OCI-LY7 (cell line): ENCODE data around the gene F8. TPM values are rescaled to one million over a fixed set of nuclear protein-coding genes. Genes with fewer than 3 reads are reported as not detected.
"Not testable (repeated sequence)": the region's sequence is repeated elsewhere in the genome, so short reads cannot be mapped to it uniquely, and the experiment has no call there.

Experiments used
- BruUV-seq: library from RNA; stranded (reverse); fragments of 400-500 nt; replicated peaks from 2 replicates; lab custom pipeline; 2021; lab: Mats Ljungman, UMichigan
- CTCF ChIA-PET: fragments of 300-600 bp; sonication (Branson Sonifier 250); formaldehyde crosslinking; loops from one replicate; lab custom pipeline; 2022; ENCODE audit warnings: antibody characterized with exemption; ENCODE audit not compliant: unreplicated experiment; lab: Charles Lee
- POLR2A ChIA-PET: fragments of 300-600 bp; sonication (Branson Sonifier 250); formaldehyde crosslinking; loops from one replicate; lab custom pipeline; 2022; ENCODE audit warnings: antibody characterized with exemption; lab: Charles Lee
- DNase-seq: peaks from one replicate; pipeline ENCODE4 v3.0.0-alpha.2; 2015; ENCODE audit warnings: low spot score
- H2AFZ ChIP-seq: fragments of 200-600 bp; sonication (generic), shearing (Covaris generic); 2 replicates; pipeline ENCODE4 v1.6.1; 2014; ENCODE audit warnings: mild to moderate bottlenecking, antibody characterized with exemption, low read length, moderate library complexity
- H3K27ac ChIP-seq: fragments of 200-600 bp; sonication (generic); 2 replicates; pipeline ENCODE4 v1.5.1; 2014; ENCODE audit warnings: mixed run types, low read depth, mild to moderate bottlenecking, moderate library complexity, low read length, inconsistent platforms; ENCODE audit not compliant: poor library complexity, severe bottlenecking
- H3K36me3 ChIP-seq: fragments of 200-600 bp; sonication (generic); 2 replicates; pipeline ENCODE4 v1.6.1; 2014; ENCODE audit warnings: mild to moderate bottlenecking, antibody characterized with exemption, low read length, moderate library complexity, mixed read lengths; ENCODE audit not compliant: insufficient read depth
- H3K4me1 ChIP-seq: fragments of 200-600 bp; sonication (generic); 2 replicates; pipeline ENCODE4 v1.5.1; 2014; ENCODE audit warnings: mild to moderate bottlenecking, low read length; ENCODE audit not compliant: insufficient read depth, poor library complexity, severe bottlenecking
- H3K4me2 ChIP-seq: fragments of 200-600 bp; sonication (generic); 2 replicates; pipeline ENCODE4 v1.6.1; 2014; ENCODE audit warnings: mild to moderate bottlenecking, low read length
- H3K4me3 ChIP-seq: fragments of 200-600 bp; sonication (generic); 2 replicates; pipeline ENCODE4 v1.5.1; 2014; ENCODE audit warnings: mild to moderate bottlenecking, low read depth, low read length; ENCODE audit not compliant: poor library complexity, severe bottlenecking
- H3K79me2 ChIP-seq: fragments of 200-600 bp; sonication (generic); 2 replicates; pipeline ENCODE4 v1.6.1; 2016; ENCODE audit warnings: low read depth, mild to moderate bottlenecking, low read length, moderate library complexity, mixed read lengths; ENCODE audit not compliant: insufficient read depth
- H3K9me2 ChIP-seq: fragments of 200-600 bp; sonication (generic); 2 replicates; pipeline ENCODE4 v1.6.1; 2016; ENCODE audit warnings: mild to moderate bottlenecking, low read length, mixed read lengths; ENCODE audit not compliant: insufficient read depth
- H3K9me3 ChIP-seq: fragments of 200-600 bp; sonication (generic); 2 replicates; pipeline ENCODE4 v1.6.1; 2014; ENCODE audit warnings: mild to moderate bottlenecking, mixed run types, low read length, mixed read lengths
- H4K20me1 ChIP-seq: fragments of 200-600 bp; sonication (generic); 2 replicates; pipeline ENCODE4 v1.6.1; 2014; ENCODE audit warnings: mild to moderate bottlenecking, antibody characterized with exemption, low read length, moderate library complexity, mixed read lengths; ENCODE audit not compliant: insufficient read depth
- CTCF ChIP-seq: fragments of 200-600 bp; sonication (generic); conservative IDR thresholded peaks from 2 replicates; pipeline ENCODE4 v1.5.1; 2014; ENCODE audit warnings: mild to moderate bottlenecking, antibody characterized with exemption, low read length, moderate library complexity, mixed read lengths
- EZH2phosphoT487 ChIP-seq: fragments of 200-600 bp; sonication (generic); IDR thresholded peaks from 2 replicates; pipeline ENCODE4 v1.6.1; 2018; ENCODE audit warnings: low read depth, borderline replicate concordance, mild to moderate bottlenecking, mixed run types, antibody characterized with exemption, low read length, moderate library complexity, mixed read lengths
- intact Hi-C: fragments of 100-400 bp; cut with micrococcal nuclease; formaldehyde crosslinking; loops from one replicate; pipeline ENCODE4 v1.10.0; 2022; ENCODE audit not compliant: unreplicated experiment
- total RNA-seq, 2 experiments: library from RNA; depleted of rRNA in 1 of 2; stranded (reverse); fragments of >200 nt in 1 of 2; shearing (Covaris generic) in 1 of 2; gene quantifications; 2 replicates each; pipeline ENCODE4 v1.2.3, GENCODE V29; 2014 to 2022

F8 gene
- total RNA-seq, 2 experiments from 2014 or later: 0.47 to 1.7 TPM

- no peaks in the 10 kb centered on the region for H3K4me1 ChIP-seq
- no peaks in the 10 kb centered on the region for H3K79me2 ChIP-seq
- DNase-seq: no peak
- no peak overlapping the region for H3K4me2 ChIP-seq
- no peaks in the 10 kb centered on the region for H3K9me3 ChIP-seq
- no TSS peak for BruUV-seq
- TF ChIP-seq CTCF: no peak
- no peak for TF ChIP-seq EZH2phosphoT487
- H3K36me3 ChIP-seq: no peaks in the 10 kb centered on the region
- H2AFZ ChIP-seq: no peak overlapping the region
- H4K20me1 ChIP-seq: no peaks in the 10 kb centered on the region
- ChIA-PET CTCF (no interaction called here), POLR2A (no interaction called here)
- H3K27ac ChIP-seq: no peak overlapping the region
- H3K4me3 ChIP-seq: no peak overlapping the region
- intact Hi-C loops: no loop called here
- no peaks in the 10 kb centered on the region for H3K9me2 ChIP-seq
These were observed 54.2 kb downstream of the F8 start for GRCh38 chrX:154968353-154968752.

GRCh38 chrX:154967603-154968002, 54.9 kb downstream of the F8 start:
- POLR2A ChIA-PET: no interaction called here
- no peak for DNase-seq
- Histone ChIP-seq H3K4me3 (no peak overlapping the region), H3K9me3 (no peaks in the 10 kb centered on the region), H3K9me2 (no peaks in the 10 kb centered on the region), H3K79me2 (no peaks in the 10 kb centered on the region), H3K4me2 (no peak overlapping the region), H2AFZ (no peak overlapping the region), H3K27ac (no peak overlapping the region), H4K20me1 (no peaks in the 10 kb centered on the region), H3K4me1 (no peaks in the 10 kb centered on the region), H3K36me3 (no peaks in the 10 kb centered on the region)
- no peak for TF ChIP-seq EZH2phosphoT487
- no peak for TF ChIP-seq CTCF
- intact Hi-C loops: no loop called here
- CTCF ChIA-PET: no interaction called here
- no TSS peak for BruUV-seq

GRCh38 chrX:154961947-154962346, 60.6 kb downstream of the F8 start:
- BruUV-seq: no TSS peak
- TF ChIP-seq EZH2phosphoT487: no peak
- TF ChIP-seq CTCF: no peak
- H3K4me3 ChIP-seq: no peak overlapping the region
- intact Hi-C loops: no loop called here
- POLR2A ChIA-PET: interaction anchor here (0.7 kb wide), 1 partner anchor 190 kb away, joined by 3 read pairs; no protein-coding TSS in a partner anchor
- CTCF ChIA-PET: no interaction called here
- DNase-seq: no peak
- H2AFZ ChIP-seq: no peak overlapping the region
- H3K4me1 ChIP-seq: no peaks in the 10 kb centered on the region
- H3K4me2 ChIP-seq: no peak overlapping the region
- H3K79me2 ChIP-seq: no peaks in the 10 kb centered on the region
- no peak overlapping the region for H3K27ac ChIP-seq
- no peaks in the 10 kb centered on the region for H3K9me2 ChIP-seq
- H3K9me3 ChIP-seq: no peaks in the 10 kb centered on the region
- no peaks in the 10 kb centered on the region for H4K20me1 ChIP-seq
- no peaks in the 10 kb centered on the region for H3K36me3 ChIP-seq

- H4K20me1 ChIP-seq, H3K9me2 ChIP-seq, POLR2A ChIA-PET, BruUV-seq, H3K4me3 ChIP-seq, H3K4me2 ChIP-seq, intact Hi-C loops, H3K79me2 ChIP-seq, DNase-seq, CTCF ChIA-PET, H2AFZ ChIP-seq, H3K27ac ChIP-seq, H3K4me1 ChIP-seq, H3K9me3 ChIP-seq, H3K36me3 ChIP-seq: not testable (repeated sequence)
These were observed 66.7 kb downstream of the F8 start for GRCh38 chrX:154955799-154956198.

- intact Hi-C loops: not testable (repeated sequence)
These were observed 83.3 kb downstream of the F8 start for GRCh38 chrX:154939265-154939664.

More at GRCh38 chrX:154939265-154939664, 83.3 kb downstream of the F8 start:
- H3K4me3 ChIP-seq, H3K36me3 ChIP-seq, H3K9me3 ChIP-seq, H3K79me2 ChIP-seq, H3K4me2 ChIP-seq, H3K27ac ChIP-seq, H4K20me1 ChIP-seq, BruUV-seq, H2AFZ ChIP-seq, H3K4me1 ChIP-seq, CTCF ChIA-PET, H3K9me2 ChIP-seq, DNase-seq, POLR2A ChIA-PET: not testable (repeated sequence)
